ENCODE results near the gene FAM72B.
A peak's percentile ranks its signal among the peaks of the same experiment; 100 is the strongest.
"Not testable (repeated sequence)": the region's sequence is repeated elsewhere in the genome, so short reads cannot be mapped to it uniquely, and the experiment has no call there.

Gene FAM72B

GRCh38 chr1:121184290-121185127 is at the start of gene FAM72B, which contains the start of gene SRGAP2C:
FAM72B (minus strand) TSS chr1:121184340; CDS start chr1:121183489, 851 bp downstream.
SRGAP2C (plus strand) TSS chr1:121184975; CDS start chr1:121187447, 2,472 bp downstream.
- H3K27ac ChIP-seq = peak within 1 kb of the TSS; percentile 83
- DNase-seq (ENCODE audit: low spot score) = peak; percentile 85
- POLR2A ChIA-PET (ENCODE audit: low non-redundant PET); CTCF ChIA-PET: not testable (repeated sequence)

- DNase-seq (ENCODE audit: low spot score); CTCF ChIA-PET; H3K27ac ChIP-seq; POLR2A ChIA-PET (ENCODE audit: low non-redundant PET): not testable (repeated sequence)
Observed at GRCh38 chr1:121232445-121233125, 48.4 kb upstream of the FAM72B start.

- DNase-seq (ENCODE audit: low spot score); CTCF ChIA-PET; POLR2A ChIA-PET (ENCODE audit: low non-redundant PET); H3K27ac ChIP-seq: not testable (repeated sequence)
Observed at GRCh38 chr1:121230636-121231035, 46.5 kb upstream of the FAM72B start.

GRCh38 chr1:121227544-121228330 is 43.6 kb upstream of the FAM72B start:
- DNase-seq (ENCODE audit: low spot score); H3K27ac ChIP-seq; CTCF ChIA-PET; POLR2A ChIA-PET (ENCODE audit: low non-redundant PET): not testable (repeated sequence)

- CTCF ChIA-PET; DNase-seq (ENCODE audit: low spot score); POLR2A ChIA-PET (ENCODE audit: low non-redundant PET); H3K27ac ChIP-seq: not testable (repeated sequence)
Observed at GRCh38 chr1:121226925-121227324, 42.8 kb upstream of the FAM72B start.

GRCh38 chr1:121226295-121226904 is 42.3 kb upstream of the FAM72B start:
- DNase-seq (ENCODE audit: low spot score); H3K27ac ChIP-seq; CTCF ChIA-PET; POLR2A ChIA-PET (ENCODE audit: low non-redundant PET): not testable (repeated sequence)

- DNase-seq (ENCODE audit: low spot score); CTCF ChIA-PET; H3K27ac ChIP-seq; POLR2A ChIA-PET (ENCODE audit: low non-redundant PET): not testable (repeated sequence)
Observed at GRCh38 chr1:121224714-121225113, 40.6 kb upstream of the FAM72B start.

- POLR2A ChIA-PET (ENCODE audit: low non-redundant PET); DNase-seq (ENCODE audit: low spot score); H3K27ac ChIP-seq; CTCF ChIA-PET: not testable (repeated sequence)
Observed at GRCh38 chr1:121221770-121222169, 37.6 kb upstream of the FAM72B start.

- CTCF ChIA-PET; H3K27ac ChIP-seq; DNase-seq (ENCODE audit: low spot score); POLR2A ChIA-PET (ENCODE audit: low non-redundant PET): not testable (repeated sequence)
Observed at GRCh38 chr1:121216676-121217075, 32.5 kb upstream of the FAM72B start.

- POLR2A ChIA-PET (ENCODE audit: low non-redundant PET); H3K27ac ChIP-seq; DNase-seq (ENCODE audit: low spot score); CTCF ChIA-PET: not testable (repeated sequence)
Observed at GRCh38 chr1:121215699-121216417, 31.7 kb upstream of the FAM72B start.

GRCh38 chr1:121214544-121215156 is 30.5 kb upstream of the FAM72B start:
- DNase-seq (ENCODE audit: low spot score); POLR2A ChIA-PET (ENCODE audit: low non-redundant PET); CTCF ChIA-PET; H3K27ac ChIP-seq: not testable (repeated sequence)

- H3K27ac ChIP-seq; POLR2A ChIA-PET (ENCODE audit: low non-redundant PET); CTCF ChIA-PET; DNase-seq (ENCODE audit: low spot score): not testable (repeated sequence)
Observed at GRCh38 chr1:121213491-121213890, 29.4 kb upstream of the FAM72B start.

- POLR2A ChIA-PET (ENCODE audit: low non-redundant PET); CTCF ChIA-PET; H3K27ac ChIP-seq; DNase-seq (ENCODE audit: low spot score): not testable (repeated sequence)
Observed at GRCh38 chr1:121210778-121211177, 26.6 kb upstream of the FAM72B start.

GRCh38 chr1:121208375-121208774 is 24.2 kb upstream of the FAM72B start:
- DNase-seq (ENCODE audit: low spot score); POLR2A ChIA-PET (ENCODE audit: low non-redundant PET): not testable (repeated sequence)

GRCh38 chr1:121207328-121207727 is 23.2 kb upstream of the FAM72B start:
- H3K27ac ChIP-seq; POLR2A ChIA-PET (ENCODE audit: low non-redundant PET); CTCF ChIA-PET; DNase-seq (ENCODE audit: low spot score): not testable (repeated sequence)

More at GRCh38 chr1:121208375-121208774, 24.2 kb upstream of the FAM72B start:
- H3K27ac ChIP-seq, CTCF ChIA-PET: not testable (repeated sequence)

Measured in RWPE1 (cell line).